Ishikawa (cell line): ENCODE data around the gene ELOVL4.

Source experiments
- FOXM1 ChIP-seq: IDR thresholded peaks from 2 replicates; pipeline ENCODE4 v1.6.1; 2012; ENCODE audit warnings: low read depth, borderline replicate concordance
- MAX ChIP-seq: IDR thresholded peaks from 2 replicates; pipeline ENCODE4 v1.6.1; 2012
- RAD21 ChIP-seq: IDR thresholded peaks from 2 replicates; pipeline ENCODE4 v1.6.1; 2012; ENCODE audit warnings: low read depth
- REST ChIP-seq: IDR thresholded peaks from 2 replicates; pipeline ENCODE4 v1.6.1; 2012; ENCODE audit warnings: low read depth, mild to moderate bottlenecking
- TCF12 ChIP-seq: IDR thresholded peaks from 2 replicates; pipeline ENCODE4 v1.6.1; 2012; ENCODE audit warnings: low read depth

DNA sequence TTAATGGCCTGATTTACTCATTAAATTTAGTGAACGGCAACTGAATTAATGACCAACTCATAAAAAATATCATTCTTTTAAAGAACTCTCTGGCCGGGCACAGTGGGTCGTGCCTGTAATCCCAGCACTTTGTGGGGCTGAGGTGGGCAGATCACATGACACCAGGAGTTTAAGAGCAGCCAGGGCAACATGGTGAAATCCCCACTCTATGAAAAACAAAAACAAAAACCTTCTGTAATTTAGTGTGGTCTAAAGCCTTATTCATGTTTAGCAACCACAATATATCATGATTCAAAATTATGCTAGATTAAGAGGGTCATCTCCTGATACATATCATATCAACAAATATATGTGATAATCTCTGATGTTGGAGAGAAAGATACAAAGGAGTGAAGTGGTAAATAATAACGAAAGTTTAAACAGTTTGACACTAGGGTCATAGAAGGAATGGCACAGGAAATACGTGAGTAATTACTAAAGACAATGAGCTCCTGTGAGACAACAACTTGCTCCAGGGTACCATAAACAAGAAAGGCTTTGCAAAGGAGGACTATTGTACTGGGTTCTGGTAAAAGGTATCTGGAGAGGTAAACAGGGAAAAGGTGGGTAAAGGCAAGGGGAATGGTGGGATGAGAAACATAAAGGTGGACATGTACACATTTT, 5.7 kb downstream of the ELOVL4 start:
- TF ChIP-seq FOXM1 (no peak), REST (no peak), MAX (no peak), RAD21 (no peak), TCF12 (no peak)
